GM19468 (cell line): ENCODE results near the gene EHMT1.
A peak's percentile ranks its signal among the peaks of the same experiment; 100 is the strongest.

Experiments
- ATAC-seq: cut with Tn5 transposase; IDR thresholded peaks from one replicate; pipeline ENCODE4 v1.9.1; 2021; ENCODE audit warnings: mild to moderate bottlenecking, moderate library complexity, moderate number of reproducible peaks; ENCODE audit not compliant: unreplicated experiment; ENCODE audit errors: extremely low read depth

EHMT1 gene

DNA sequence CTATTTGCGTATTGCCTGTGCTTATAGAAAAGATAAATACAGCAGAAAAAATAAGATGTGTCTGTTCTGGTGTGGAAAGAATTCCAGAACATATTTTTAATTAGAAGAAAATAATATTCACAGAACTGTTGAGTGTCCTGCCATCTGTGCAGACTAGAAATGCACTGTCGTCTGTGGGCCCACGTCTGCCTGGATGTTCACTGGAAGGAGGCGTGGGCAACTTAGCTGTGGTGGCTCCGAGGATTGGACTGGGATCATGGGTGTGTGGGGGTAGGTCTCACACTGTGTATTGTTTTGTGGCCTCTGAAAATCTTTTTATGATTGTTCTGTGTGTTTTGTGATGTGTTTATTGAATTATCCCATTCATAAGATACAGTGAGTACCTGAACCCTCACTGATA lies 132.8 kb downstream of the EHMT1 start:
- ATAC-seq: no peak

DNA sequence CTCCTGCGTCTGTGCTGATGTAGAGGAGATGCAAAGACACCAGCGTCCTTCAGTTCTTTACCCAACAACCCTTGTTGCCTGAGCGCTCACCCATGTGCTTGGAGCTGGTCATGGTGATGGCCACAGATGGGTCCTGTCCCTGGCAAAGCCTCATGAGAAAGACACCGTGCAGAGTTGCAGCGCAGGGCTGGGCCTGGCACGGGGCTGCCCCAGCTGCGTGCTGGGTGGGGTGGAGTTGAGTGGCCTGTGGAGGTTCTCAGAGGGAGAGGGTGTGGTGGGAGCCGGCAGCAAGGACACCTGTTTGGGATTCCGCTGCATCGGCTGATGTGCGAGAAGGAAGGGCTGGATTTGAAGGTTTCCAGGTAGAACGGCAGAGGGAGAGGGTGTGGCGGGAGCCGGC lies 133.6 kb downstream of the EHMT1 start:
- ATAC-seq: no peak

DNA sequence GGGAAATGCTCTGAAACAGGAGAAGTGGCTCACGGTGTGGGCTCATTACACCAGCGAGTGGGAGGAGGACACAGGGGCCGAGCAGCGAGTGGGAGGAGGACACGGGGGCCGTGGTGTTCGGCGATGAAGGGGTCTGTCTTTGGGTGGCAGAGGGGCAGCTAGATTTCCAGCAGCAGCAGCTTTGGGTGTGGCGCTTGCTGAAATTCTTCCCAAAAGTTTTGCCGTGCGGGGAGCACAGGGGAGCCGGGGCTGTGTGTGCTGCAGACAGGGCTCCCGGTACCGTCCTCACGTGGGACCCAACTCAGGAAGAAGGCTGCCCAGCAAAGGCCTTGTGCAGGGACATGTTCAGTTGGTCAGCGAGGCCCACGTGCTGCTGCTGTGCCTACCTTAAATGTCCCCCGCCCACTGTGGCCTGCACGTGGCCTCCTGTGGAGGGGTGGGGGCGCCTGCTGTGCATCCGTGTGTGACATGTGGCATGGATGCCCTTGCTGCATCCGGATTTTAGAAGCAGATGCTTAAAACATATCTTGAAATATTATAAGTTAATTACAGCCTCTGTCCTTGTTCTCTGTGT lies 134.5 kb downstream of the EHMT1 start:
- no peak for ATAC-seq

DNA sequence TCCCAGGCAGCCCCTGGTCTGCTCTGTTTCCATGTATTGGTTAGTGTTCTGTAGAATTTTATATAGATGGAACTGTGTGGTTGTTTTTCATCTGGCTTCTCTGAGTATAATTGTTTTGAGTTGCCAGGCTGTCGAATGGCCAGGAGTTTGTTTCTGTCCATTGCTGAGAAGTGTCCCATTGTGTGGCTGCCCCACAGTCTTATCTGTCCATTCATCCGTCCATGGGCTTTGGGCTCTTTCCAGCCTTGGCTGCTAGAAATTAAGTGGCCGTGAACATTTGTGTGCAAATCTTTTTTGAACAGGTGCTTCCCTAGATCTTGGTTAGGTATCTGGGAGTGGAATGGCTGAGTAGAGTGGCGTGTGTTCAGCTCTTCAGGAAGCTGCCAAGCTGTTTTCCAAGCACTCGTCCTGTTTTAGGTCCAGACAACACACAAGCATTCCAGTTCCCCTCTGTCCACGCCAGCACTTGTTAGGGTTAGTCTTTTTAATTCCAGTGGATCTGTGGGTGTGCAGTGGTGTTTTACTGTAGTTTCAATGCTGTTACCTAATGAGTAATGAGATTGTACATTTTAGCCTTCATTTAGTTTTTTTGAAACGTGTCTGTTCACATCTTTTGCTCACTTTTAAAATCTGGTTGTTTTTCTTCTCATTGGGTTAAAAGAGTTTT lies 136.6 kb downstream of the EHMT1 start:
- ATAC-seq: no peak

DNA sequence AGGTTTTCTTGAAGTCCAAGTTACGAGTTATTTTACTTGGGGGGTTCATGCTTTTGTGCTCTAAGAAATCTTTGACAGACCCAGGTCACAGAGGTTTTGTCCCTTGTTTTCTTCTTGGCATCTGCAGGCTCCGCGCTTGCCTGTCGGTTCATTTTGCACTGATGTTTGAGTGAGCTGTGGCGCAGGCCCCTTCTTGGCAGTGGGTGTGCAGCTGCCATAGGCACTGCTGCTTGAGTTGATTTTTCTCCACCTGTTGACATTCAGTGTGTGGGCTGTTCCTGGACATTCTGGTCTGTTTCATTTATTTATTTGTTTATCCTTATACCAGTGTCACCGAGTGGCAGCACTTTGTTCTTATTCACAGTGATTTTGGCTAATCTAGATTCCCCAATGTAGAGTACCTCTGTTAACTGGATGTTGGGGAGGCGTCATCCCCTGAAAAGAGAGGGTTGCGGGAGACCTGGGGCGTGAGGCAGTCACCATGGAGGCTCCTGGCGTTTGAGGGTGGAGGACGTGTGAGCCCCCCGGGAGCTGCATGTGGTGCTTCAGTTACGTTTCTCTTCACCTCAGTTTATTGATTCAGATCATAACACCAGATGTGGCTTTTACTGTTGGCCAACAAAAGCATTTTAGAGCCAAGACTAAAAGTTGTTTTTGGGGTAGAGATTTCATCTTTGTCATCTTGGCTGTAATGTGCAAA lies 137.4 kb downstream of the EHMT1 start:
- no peak for ATAC-seq

DNA sequence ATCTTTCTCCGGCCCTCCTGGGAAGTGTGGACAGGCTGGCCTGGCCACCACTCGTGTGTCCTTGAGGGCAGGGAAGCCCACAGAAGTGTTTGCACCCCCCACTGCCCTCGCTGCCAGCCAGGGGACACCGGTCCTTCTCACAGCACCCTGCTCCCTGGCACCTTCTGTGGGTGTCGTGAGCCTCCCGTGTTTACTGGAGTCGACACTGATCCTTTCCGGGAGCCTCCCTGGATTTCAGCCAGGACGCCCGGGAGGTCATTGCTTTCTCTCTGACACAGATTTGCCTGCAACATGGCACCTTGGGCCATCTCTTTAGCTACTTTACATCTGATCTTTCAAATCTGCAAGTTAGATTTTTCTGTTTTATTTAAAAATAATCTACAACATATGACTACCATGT lies 138.3 kb downstream of the EHMT1 start:
- no peak for ATAC-seq

DNA sequence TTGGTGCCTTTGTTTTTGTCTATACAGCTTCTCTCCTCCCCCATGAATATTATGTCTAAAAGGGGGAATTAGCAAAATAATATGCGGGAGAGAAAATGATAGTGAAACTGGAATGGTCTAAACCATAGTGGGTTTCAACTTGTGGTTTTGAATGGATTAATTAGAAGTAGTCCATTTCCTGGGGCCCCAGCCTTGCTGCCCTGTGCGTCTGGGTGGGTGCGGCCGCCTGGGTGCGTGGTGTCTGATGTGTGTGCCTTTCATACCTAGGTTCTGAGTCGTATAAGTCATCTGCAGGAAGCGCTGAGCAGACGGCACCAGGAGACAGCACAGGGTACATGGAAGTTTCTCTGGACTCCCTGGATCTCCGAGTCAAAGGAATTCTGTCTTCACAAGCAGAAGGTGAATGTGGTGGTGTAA lies 138.8 kb downstream of the EHMT1 start:
- ATAC-seq: no peak

DNA sequence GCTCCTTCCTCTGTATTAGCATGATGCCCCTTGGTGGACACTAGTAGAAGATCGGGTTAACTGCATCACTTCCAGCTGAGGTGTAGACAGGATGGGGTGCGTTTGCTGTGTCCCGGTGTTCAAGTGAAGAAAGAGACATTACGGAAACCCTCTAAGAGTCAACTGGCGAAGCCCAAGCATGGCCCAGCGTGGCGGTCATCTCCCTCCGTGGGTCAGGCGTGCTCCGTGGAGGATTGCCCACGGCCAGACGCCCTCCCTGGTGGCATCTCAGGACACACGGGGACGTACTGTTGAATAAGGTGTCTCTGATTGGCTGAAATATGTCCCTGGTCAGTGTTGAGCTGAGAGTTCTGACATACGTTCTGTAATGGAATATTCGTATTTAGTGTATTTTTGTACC lies 139.3 kb downstream of the EHMT1 start:
- no peak for ATAC-seq

DNA sequence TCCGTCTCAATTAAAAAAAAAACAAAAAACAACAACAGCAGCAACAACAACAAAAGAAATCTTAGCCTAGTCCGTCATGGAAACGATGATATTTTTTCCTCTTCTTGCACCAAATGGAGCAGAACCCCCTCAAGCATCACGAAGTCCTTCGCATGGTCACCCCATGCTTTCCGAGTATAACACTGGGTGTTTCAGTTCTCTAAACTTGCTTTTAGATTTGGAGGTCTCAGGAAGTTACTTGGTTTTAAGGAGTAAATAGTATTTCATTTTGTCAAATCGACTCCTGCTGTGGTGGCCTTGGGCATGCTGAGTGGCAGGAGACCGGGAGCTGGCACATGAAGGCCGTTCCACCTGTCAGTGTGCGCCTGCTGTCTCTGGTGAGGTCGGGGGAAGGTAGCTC lies 140.3 kb downstream of the EHMT1 start:
- no peak for ATAC-seq

DNA sequence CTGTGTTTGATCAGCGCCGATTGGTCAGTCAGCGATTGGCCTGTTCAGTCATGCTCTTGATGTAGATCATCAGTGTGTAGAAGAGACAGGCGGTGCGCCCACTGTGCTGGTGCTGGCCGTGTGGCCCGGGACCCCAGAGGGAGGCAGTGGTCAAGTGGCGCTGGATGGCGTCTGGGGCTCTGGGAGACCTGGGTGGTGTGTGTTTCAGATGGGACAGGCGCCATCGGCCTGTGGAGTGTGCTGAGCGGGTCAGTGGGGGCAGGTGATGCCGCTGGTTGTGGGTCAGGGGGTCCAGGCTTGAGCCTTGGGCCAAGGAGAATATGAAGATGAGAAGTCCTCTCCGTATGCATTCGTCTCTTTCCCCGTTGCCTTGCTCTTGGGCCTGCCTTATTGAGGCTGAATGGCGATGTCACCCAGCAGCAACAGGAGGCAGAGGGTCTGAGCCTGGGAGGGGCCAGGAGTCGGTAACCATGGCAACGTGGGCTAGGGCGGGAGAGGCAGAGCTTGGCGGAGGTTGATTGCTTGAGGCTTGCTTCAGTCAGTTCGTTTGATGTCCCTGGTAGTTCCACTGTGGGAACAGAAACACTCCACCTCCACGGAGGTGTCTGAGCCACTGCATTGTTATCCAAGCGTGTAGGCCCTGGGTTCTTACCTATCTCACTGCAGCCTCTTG lies 141.0 kb downstream of the EHMT1 start:
- no peak for ATAC-seq

DNA sequence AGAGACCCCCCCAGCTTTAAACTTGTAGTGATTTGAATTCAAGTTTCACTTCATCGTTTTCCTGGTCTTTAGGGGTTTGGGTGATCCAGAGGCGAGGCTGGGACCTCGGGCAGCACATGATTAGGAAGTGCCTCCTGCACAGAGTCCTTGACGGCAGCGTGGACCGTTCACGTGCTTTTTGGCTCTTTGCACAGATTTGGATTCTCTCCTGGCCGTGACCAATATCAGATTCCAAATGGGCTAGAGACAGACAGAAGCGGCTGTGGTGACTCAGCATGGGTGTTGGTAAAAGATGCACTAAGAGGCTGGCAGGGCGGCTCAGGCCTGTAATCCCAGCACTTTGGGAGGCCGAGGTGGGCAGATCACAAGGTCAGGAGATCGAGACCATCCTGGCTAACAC lies 141.6 kb downstream of the EHMT1 start:
- no peak for ATAC-seq

DNA sequence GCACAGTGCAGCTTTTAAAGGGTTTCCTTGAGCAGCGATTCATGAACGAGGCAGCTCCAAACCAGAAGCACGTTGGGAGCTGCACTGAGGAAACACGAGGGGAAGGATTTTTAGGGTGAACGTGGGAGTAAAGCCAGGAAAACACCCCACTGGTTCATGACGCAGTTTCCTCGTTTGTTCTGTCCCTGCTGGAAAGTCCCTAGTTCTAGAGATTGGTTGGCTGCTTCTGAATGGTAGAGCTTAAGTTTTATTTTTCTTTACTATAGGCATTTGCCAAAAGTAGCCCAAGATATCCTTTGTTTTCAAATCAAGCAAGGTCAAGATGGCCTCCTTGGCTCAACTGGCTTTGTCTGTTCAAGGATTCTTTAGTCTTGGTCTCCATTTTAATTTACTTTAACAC lies 142.2 kb downstream of the EHMT1 start:
- no peak for ATAC-seq

DNA sequence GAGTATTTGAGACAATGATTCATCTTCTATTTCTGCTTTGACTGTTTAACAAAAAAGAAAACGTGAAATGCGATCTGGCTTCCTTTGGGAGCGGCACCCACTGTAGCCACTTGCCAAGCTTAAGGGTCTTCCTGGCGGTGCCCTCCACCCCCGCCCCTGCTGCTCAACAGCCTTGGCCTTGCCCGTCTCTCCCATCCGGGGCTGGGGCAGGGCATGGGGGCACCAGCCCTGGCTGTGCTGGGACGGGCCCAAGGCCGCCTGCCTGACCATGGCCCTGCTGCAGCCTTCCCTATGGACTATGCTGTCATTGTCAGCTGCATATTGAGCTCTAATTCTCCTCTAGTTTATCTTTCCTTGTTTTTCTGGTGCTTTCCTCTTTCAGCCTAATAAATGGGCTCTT lies 143.0 kb downstream of the EHMT1 start:
- ATAC-seq: no peak

DNA sequence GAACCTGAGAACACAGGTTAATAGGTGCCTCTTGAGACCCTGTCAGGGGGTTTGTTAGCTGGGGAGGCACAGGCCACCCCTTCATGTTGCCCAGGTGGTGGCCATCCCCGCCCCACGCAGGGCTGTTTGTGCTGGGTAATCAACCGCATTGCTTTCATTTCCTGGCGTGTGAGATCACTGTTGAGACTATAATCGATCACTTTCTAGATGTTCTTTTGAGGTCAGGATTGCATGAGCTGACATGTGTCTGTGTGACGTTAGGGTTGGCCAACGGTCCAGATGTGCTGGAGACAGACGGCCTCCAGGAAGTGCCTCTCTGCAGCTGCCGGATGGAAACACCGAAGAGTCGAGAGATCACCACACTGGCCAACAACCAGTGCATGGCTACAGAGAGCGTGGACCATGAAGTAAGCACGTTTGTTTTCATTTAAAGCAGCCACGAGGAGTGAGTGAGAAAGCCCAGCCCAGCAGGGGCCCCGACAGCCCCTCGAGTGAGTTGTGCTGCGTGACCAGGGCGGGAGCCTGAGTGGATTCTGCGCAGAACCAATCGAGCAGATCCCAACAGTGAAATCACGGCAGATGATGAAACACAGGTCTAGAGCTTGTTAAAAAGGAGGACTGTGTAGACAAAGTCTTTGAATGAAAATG lies 143.7 kb downstream of the EHMT1 start:
- peak; percentile 71 for ATAC-seq

DNA sequence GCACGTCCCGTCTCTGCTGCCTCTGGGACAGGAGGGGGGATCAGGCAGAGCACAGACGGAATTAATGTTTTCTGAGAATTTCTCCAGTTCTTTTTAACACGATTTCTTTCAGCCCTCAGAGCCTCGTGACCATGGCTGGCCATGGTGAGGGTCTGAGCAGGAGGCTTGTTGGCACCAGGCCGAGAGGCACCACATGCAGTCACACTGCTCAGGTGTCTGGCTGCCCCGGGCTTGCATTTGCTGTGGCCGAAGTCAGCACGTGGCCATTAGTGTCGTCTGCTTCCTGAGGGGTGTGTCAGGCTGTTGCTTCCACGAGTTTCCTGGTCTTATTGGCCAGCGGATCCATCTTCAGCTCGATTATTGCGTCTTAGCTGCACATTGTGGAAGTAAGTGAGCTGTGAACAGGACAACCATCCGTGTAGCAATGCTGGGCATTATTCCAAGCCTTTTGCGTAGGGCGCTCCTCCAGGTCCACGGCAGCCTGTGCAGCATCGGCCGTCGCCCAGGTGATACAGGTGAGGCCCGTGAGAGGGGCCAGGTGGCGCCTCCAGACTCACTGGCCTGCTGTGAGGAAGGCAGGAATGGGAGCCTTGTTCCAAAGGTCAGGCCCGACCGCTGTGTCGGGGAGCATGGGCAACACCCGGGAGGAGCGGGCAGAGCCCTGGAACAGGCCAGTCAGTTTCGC lies 144.6 kb downstream of the EHMT1 start:
- ATAC-seq: no peak

DNA sequence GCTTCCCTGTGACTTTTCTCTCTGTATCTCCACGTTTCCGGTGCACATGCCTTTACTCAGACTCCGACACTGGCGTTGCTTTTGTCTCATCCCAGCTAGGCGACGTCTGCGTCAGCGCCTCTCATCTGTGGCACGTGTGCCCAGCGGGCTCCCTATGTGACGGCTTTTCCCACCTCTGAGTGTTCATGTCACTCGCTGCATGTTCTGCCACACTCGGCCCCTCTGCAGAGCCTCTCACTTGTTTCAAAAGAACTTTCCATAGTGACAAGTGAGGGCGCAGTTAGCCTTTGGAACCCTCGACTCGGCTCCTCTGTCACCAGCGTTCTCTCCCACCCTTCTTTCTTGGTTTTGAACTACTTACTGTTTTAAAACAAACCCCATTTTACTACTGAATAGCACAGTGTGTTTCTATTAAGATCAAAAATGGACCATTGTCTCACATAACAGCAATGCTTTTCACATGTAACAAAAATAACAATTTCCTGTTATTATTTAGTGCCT lies 145.4 kb downstream of the EHMT1 start:
- ATAC-seq: no peak

DNA sequence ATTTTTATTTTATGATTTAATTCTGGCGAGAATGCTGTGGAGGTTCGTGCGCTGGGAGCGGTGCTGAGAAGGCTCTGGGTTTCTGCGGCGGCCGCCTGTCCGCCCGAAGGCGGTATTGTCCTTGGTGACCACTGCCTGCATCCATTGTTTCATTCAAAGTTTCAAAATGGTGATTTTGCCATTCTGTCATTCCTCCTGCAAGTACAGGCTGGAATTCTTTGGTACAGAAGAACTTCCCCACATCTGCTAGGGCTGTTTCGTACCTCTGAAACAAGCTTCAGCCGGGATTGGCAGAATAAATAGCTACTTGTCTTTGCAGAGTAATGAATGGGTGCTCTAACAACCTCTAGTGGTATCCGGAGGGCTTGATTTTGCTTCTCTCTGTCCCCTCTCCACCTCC lies 146.2 kb downstream of the EHMT1 start:
- no peak for ATAC-seq

DNA sequence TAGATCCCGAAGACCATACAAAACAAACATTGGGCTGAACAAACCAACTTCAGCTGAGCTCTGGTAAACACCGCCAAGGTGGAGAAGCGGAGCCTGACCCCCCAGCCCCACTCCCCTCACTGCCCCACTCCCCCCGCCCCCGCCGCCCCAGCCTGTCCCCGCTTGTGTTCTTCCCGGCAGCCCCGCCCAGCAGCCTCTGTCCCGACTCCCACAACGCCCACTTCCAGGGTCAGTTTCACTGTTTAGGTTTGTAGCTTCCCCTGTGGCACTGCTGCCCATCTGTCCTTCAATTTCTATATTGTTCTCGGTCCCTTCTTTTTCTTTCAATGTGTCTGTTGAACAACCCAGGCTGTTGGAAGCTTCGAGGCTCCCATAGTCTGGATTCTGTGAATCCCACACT lies 146.7 kb downstream of the EHMT1 start:
- ATAC-seq: no peak

DNA sequence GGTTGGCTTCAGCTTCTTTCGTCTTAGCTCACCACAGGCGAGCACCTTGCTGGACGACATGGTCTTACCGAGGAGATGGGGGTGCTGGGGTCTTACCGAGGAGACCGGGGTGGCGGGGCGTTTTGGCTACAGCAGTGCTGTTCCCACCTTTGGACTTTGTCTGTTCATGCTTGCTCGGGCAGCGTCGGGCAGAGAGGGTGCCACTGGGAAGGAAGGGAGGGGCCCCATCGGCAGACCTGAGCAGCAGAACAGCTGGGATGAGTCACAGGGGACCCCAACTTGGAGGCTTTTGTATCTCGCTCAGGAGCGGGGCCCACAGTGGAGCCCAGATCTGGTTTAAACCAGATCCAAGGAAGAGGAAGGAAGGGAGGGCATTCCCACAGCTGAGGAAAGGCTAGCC lies 152.8 kb downstream of the EHMT1 start:
- no peak for ATAC-seq

DNA sequence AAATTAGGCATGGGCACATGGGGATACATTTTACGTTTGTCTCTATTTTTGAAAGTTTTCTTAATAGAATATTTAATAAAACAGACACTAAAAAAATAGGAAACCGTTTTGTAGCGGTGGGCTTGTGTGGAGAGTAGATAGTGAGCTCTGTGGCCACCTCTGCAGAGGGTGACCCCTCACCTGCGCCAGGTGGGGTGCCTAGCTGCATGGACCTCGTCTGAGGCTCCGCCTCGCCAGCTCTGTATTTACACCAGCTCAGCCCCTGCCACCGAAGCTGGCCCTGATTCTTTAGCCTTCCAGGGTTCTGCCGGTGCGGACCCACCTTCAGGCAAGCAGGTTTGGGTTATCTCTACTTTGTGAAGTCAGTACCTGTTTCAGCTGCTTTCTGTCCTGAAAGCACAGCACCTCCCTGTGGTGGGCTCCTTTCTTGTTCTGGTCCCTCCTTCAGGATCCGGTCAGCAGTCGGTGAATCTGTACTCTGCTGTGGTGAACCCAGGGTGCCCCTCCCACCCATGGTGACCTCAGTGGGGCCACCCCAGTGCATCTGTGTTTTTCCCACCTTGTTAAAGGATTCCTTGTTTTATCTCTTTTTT lies 153.6 kb downstream of the EHMT1 start:
- ATAC-seq: no peak
